ENCODE results near the gene CCDC78. TPM values are rescaled to one million over a fixed set of nuclear protein-coding genes. Genes with fewer than 3 reads are reported as not detected.
A peak's percentile ranks its signal among the peaks of the same experiment; 100 is the strongest.

CCDC78 gene
- total and polyA plus RNA-seq, 2 of the 13 experiments (the other 11 are each of a cell fraction or from before 2014, with no cell fraction given): 0.53 to 1.5 TPM

DNA sequence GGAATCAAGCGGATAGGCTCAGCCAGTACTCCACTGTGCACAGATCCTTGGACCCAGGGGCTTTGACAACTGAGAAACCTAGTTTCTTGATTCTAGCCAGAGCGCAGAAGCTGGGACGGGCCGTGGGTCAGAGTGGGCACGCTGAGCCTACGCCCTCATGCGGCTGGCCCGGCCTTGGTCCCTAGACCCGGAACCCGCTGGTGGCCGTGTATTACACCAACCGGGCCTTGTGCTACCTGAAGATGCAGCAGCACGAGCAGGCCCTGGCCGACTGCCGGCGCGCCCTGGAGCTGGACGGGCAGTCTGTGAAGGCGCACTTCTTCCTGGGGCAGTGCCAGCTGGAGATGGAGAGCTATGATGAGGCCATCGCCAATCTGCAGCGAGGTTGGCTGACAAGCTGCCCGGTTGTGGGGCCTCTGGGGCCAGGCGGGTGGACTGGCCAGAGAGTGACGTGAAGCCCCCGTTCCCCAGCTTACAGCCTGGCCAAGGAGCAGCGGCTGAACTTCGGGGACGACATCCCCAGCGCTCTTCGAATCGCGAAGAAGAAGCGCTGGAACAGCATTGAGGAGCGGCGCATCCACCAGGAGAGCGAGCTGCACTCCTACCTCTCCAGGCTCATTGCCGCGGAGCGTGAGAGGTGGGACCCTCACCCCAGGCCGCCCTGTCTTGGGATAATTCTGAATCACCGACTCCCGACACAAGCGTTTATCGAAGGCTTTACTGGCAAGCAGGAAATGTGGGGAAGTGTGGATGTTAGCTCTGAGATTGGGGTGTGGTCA, 45.1 kb downstream of the CCDC78 start (continued):
- TF ChIP-seq ZNF407 (CRISPR knock-in tag; IDR thresholded peaks at IDR 0.05; ENCODE audit: not compliant biosample characterization) (no peak), MIER3 (CRISPR knock-in tag; IDR thresholded peaks at IDR 0.05; ENCODE audit: borderline replicate concordance) (0 out of 2 replicates have a peak, but pooled peaks have one; percentile 33), HOXD1 (CRISPR knock-in tag; IDR thresholded peaks at IDR 0.05) (no peak), ZNF720 (CRISPR knock-in tag; IDR thresholded peaks at IDR 0.05) (no peak), TBP (CRISPR knock-in tag; IDR thresholded peaks at IDR 0.05) (no peak), TARDBP (CRISPR knock-in tag; IDR thresholded peaks at IDR 0.05) (0 out of 2 replicates have a peak, but pooled peaks have one; percentile 22), NBN (conservative IDR thresholded peaks at IDR 0.05) (no peak), ZNF709 (CRISPR knock-in tag; IDR thresholded peaks at IDR 0.05) (0 out of 2 replicates have a peak, but pooled peaks have one; percentile 5), STAT5B (CRISPR knock-in tag; IDR thresholded peaks at IDR 0.05) (no peak), ZNF567 (CRISPR knock-in tag; IDR thresholded peaks at IDR 0.05; ENCODE audit: borderline replicate concordance) (no peak), ZNF616 (CRISPR knock-in tag; IDR thresholded peaks at IDR 0.05; ENCODE audit: low read depth) (no peak), ZSCAN31 (CRISPR knock-in tag; IDR thresholded peaks at IDR 0.05; ENCODE audit: low read depth) (no peak), HOXA5 (CRISPR knock-in tag; IDR thresholded peaks at IDR 0.05) (no peak), ZNF724P (CRISPR knock-in tag; IDR thresholded peaks at IDR 0.05; ENCODE audit: borderline replicate concordance) (0 out of 2 replicates have a peak, but pooled peaks have one; percentile 16), ETV5 (CRISPR knock-in tag; IDR thresholded peaks at IDR 0.05; ENCODE audit: borderline replicate concordance) (no peak), RXRA (CRISPR knock-in tag; IDR thresholded peaks at IDR 0.05) (no peak), HNF4G (IDR thresholded peaks at IDR 0.05; ENCODE audit: borderline replicate concordance, low read depth, low read length) (no peak), HNF4G (CRISPR knock-in tag; IDR thresholded peaks at IDR 0.05; ENCODE audit: borderline replicate concordance, low read depth) (0 out of 2 replicates have a peak, but pooled peaks have one; percentile 34), ZNF431 (CRISPR knock-in tag; IDR thresholded peaks at IDR 0.05; ENCODE audit: borderline replicate concordance, low read depth) (no peak)
- TF ChIP-seq, protein P1, sequence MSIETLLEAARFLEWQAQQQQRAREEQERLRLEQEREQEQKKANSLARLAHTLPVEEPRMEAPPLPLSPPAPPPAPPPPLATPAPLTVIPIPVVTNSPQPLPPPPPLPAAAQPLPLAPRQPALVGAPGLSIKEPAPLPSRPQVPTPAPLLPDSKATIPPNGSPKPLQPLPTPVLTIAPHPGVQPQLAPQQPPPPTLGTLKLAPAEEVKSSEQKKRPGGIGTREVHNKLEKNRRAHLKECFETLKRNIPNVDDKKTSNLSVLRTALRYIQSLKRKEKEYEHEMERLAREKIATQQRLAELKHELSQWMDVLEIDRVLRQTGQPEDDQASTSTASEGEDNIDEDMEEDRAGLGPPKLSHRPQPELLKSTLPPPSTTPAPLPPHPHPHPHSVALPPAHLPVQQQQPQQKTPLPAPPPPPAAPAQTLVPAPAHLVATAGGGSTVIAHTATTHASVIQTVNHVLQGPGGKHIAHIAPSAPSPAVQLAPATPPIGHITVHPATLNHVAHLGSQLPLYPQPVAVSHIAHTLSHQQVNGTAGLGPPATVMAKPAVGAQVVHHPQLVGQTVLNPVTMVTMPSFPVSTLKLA (IDR thresholded peaks at IDR 0.05): no peak
